ENCODE results near the gene TMPRSS11E. TPM values are rescaled to one million over a fixed set of nuclear protein-coding genes. Genes with fewer than 3 reads are reported as not detected.
A peak's percentile ranks its signal among the peaks of the same experiment; 100 is the strongest.
"Not testable (repeated sequence)": the region's sequence is repeated elsewhere in the genome, so short reads cannot be mapped to it uniquely, and the experiment has no call there.

Gene TMPRSS11E, protein sequence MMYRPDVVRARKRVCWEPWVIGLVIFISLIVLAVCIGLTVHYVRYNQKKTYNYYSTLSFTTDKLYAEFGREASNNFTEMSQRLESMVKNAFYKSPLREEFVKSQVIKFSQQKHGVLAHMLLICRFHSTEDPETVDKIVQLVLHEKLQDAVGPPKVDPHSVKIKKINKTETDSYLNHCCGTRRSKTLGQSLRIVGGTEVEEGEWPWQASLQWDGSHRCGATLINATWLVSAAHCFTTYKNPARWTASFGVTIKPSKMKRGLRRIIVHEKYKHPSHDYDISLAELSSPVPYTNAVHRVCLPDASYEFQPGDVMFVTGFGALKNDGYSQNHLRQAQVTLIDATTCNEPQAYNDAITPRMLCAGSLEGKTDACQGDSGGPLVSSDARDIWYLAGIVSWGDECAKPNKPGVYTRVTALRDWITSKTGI
- total RNA-seq (ENCODE audit: unreplicated experiment) = not detected
- long read RNA-seq = 0 reads

GRCh38 chr4:68447201-68447600 is at the start of gene TMPRSS11E:
TSS of gene TMPRSS11E (plus strand) at chr4:68447463. CDS start at chr4:68447513, 50 bp downstream.
- no peak within 1 kb of the TSS for H3K4me3 Mint-ChIP-seq (ENCODE audit: unreplicated experiment)
- no peaks in the 10 kb centered on the region for H3K36me3 Mint-ChIP-seq (ENCODE audit: unreplicated experiment)
- H3K9me3 Mint-ChIP-seq (ENCODE audit: unreplicated experiment) = no peaks in the 10 kb centered on the region
- DNase-seq = no peak
- H3K27ac Mint-ChIP-seq (ENCODE audit: unreplicated experiment) = no peak within 1 kb of the TSS
- H3K4me1 Mint-ChIP-seq (ENCODE audit: low read depth, unreplicated experiment) = peaks cover 5% of the 10 kb centered on the region
- TF ChIP-seq CTCF (IDR thresholded peaks at IDR 0.05; ENCODE audit: partially characterized antibody, unreplicated experiment) = no peak
- no peaks in the 10 kb centered on the region for H3K27me3 Mint-ChIP-seq (ENCODE audit: unreplicated experiment)

DNA sequence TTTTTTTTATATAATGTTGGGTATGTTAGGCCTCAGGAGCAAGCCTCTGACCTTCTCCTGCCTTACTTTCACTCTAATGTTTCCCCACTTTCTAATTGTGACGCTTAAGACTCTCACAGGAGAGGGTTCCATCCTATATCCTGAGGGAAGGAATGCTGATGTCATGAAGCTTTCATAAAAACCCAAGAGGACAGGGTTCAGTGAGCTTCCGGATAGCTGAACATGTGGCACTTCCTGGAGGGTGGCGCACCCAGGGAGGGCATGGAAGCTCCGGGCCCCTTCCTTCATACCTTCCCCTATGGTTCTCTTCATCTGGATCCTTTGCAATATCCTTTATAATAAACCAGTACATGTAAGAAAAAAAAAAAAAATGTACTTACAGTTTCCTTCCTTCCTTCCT is 48.0 kb upstream of the TMPRSS11E start:
- no peak for DNase-seq
- H3K4me1 Mint-ChIP-seq (ENCODE audit: low read depth, unreplicated experiment) = peaks cover 2% of the 10 kb centered on the region
- no peak overlapping the region for H3K4me3 Mint-ChIP-seq (ENCODE audit: unreplicated experiment)
- no peak overlapping the region for H3K27ac Mint-ChIP-seq (ENCODE audit: unreplicated experiment)
- peaks cover 2% of the 10 kb centered on the region for H3K9me3 Mint-ChIP-seq (ENCODE audit: unreplicated experiment)
- H3K36me3 Mint-ChIP-seq (ENCODE audit: unreplicated experiment) = no peaks in the 10 kb centered on the region
- TF ChIP-seq CTCF (IDR thresholded peaks at IDR 0.05; ENCODE audit: partially characterized antibody, unreplicated experiment) = no peak
- H3K27me3 Mint-ChIP-seq (ENCODE audit: unreplicated experiment) = no peaks in the 10 kb centered on the region

- H3K9me3 Mint-ChIP-seq (ENCODE audit: unreplicated experiment) = no peaks in the 10 kb centered on the region
- TF ChIP-seq CTCF (IDR thresholded peaks at IDR 0.05; ENCODE audit: partially characterized antibody, unreplicated experiment) = no peak
- no peak for DNase-seq
- no peaks in the 10 kb centered on the region for H3K36me3 Mint-ChIP-seq (ENCODE audit: unreplicated experiment)
- peaks cover 3% of the 10 kb centered on the region for H3K4me1 Mint-ChIP-seq (ENCODE audit: low read depth, unreplicated experiment)
- no peak overlapping the region for H3K4me3 Mint-ChIP-seq (ENCODE audit: unreplicated experiment)
- no peak overlapping the region for H3K27ac Mint-ChIP-seq (ENCODE audit: unreplicated experiment)
- H3K27me3 Mint-ChIP-seq (ENCODE audit: unreplicated experiment) = no peaks in the 10 kb centered on the region
Measured at GRCh38 chr4:68401231-68401630, 46.0 kb upstream of the TMPRSS11E start.

DNA sequence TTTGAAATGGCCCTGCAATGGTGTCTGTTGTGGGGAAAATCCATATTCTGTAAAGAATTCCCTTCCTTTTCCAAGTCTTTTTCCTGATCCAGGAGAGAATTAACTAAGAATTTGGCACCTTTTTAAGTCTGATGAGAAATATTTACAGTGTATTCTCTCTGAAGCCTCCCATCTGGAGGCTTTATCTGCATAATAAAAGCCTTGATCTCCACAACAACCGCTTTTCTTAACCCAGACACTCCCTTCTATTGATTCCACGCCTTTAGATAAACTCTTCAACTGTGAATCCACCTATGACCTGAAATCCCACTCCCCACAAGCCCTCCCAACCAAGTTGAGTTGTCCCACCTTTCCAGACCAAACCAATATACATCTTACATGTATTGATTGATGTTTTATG is 43.1 kb upstream of the TMPRSS11E start:
- H3K4me1 Mint-ChIP-seq (ENCODE audit: low read depth, unreplicated experiment) = peaks cover 8% of the 10 kb centered on the region
- no peak overlapping the region for H3K4me3 Mint-ChIP-seq (ENCODE audit: unreplicated experiment)
- no peaks in the 10 kb centered on the region for H3K27me3 Mint-ChIP-seq (ENCODE audit: unreplicated experiment)
- TF ChIP-seq CTCF (IDR thresholded peaks at IDR 0.05; ENCODE audit: partially characterized antibody, unreplicated experiment) = no peak
- no peaks in the 10 kb centered on the region for H3K9me3 Mint-ChIP-seq (ENCODE audit: unreplicated experiment)
- no peak for DNase-seq
- peak overlapping the region; percentile 35 for H3K27ac Mint-ChIP-seq (ENCODE audit: unreplicated experiment)
- no peaks in the 10 kb centered on the region for H3K36me3 Mint-ChIP-seq (ENCODE audit: unreplicated experiment)

DNA sequence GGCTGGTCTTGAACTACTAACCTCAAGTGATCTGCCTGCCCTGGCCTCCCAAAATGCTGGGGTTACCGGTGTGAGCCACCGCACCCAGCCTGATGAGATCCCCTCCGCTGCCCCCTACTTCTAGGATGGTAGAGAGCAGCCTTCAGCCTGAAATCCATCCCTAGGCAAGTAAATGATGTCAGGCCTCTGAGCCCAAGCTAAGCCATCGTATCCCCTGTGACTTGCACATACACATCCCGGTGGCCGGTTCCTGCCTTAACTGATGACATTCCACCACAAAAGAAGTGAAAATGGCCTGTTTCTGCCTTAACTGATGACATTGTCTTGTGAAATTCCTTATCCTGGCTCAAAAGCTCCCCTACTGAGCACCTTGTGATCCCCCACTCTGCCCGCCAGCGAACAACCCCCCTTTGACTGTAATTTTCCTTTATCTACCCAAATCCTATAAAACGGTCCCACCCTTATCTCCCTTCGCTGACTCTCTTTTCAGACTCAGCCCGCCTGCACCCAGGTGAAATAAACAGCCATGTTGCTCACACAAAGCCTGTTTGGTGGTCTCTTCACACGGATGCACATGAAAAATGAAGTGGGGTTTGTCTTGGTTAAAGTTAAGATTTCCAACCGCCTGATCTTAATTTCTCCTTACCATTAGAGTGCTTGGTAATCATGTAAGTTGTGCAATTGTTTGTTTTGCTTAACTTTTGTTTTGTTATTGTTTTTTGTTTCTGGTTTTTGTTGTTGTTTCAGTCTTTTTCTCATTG is 41.4 kb upstream of the TMPRSS11E start:
- not testable (repeated sequence) for H3K27ac Mint-ChIP-seq (ENCODE audit: unreplicated experiment); H3K9me3 Mint-ChIP-seq (ENCODE audit: unreplicated experiment); H3K4me3 Mint-ChIP-seq (ENCODE audit: unreplicated experiment); H3K4me1 Mint-ChIP-seq (ENCODE audit: low read depth, unreplicated experiment); H3K27me3 Mint-ChIP-seq (ENCODE audit: unreplicated experiment); DNase-seq; H3K36me3 Mint-ChIP-seq (ENCODE audit: unreplicated experiment)
